Esophagus muscularis mucosa (tissue), 3 donors: ENCODE results near the gene TEDC1.

Experiments
- POLR2A ChIP-seq: fragments of 450-650 bp; IDR thresholded peaks from one replicate; pipeline ENCODE4 v1.6.1; 2017; ENCODE audit warnings: antibody characterized with exemption, moderate library complexity, mild to moderate bottlenecking, low read depth
- TF ChIP-seq, protein P1 (sequence below), 3 experiments: fragments of 200-600 bp in 2 of 3; fragments of 450-650 bp in 1 of 3; sonication (generic) in 2 of 3; IDR thresholded peaks; one replicate each; pipeline ENCODE4 v1.5.1; 2017 to 2019; ENCODE audit warnings: antibody characterized with exemption in 3 of 3, mild to moderate bottlenecking in 2 of 3, moderate library complexity in 1 of 3

DNA sequence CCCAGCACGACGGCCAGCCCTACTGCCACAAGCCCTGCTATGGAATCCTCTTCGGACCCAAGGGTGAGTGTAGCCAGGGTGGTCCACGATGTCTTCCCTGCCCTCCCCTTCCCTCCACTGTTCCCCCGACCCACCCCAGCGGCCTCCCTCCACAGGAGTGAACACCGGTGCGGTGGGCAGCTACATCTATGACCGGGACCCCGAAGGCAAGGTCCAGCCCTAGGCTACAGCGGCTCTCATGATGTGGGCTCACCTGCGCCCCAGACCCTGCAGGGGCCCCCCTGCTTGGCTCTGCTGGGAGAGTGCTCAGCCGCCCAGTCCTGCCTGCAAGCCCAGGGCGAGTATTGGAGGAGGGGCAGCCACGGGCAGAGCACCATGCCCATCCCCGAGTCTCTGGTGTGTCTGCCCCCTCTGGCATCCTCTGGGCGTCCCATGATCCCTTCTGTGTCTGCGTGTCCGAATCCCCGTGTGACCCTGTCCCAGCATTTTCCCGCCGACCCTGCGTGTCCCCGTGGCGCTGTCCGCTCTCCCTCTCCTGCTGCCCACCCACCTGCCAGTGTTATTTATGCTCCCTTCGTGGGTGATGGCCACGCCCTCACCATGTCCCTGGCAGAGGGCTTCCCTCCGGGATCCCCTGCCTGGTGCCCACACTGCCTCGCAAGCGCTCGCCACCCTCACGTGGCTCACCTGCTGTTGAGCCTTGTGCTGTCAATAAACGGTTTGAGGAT is 11.5 kb upstream of the TEDC1 start:
- TF ChIP-seq, protein P1, sequence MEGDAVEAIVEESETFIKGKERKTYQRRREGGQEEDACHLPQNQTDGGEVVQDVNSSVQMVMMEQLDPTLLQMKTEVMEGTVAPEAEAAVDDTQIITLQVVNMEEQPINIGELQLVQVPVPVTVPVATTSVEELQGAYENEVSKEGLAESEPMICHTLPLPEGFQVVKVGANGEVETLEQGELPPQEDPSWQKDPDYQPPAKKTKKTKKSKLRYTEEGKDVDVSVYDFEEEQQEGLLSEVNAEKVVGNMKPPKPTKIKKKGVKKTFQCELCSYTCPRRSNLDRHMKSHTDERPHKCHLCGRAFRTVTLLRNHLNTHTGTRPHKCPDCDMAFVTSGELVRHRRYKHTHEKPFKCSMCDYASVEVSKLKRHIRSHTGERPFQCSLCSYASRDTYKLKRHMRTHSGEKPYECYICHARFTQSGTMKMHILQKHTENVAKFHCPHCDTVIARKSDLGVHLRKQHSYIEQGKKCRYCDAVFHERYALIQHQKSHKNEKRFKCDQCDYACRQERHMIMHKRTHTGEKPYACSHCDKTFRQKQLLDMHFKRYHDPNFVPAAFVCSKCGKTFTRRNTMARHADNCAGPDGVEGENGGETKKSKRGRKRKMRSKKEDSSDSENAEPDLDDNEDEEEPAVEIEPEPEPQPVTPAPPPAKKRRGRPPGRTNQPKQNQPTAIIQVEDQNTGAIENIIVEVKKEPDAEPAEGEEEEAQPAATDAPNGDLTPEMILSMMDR (IDR thresholded peaks at IDR 0.05): no peak
- no peak for TF ChIP-seq POLR2A
